Fibroblast of lung (primary cell): ENCODE measurements around the gene GPC6. TPM values are rescaled to one million over a fixed set of nuclear protein-coding genes. Genes with fewer than 3 reads are reported as not detected.

Experiments used
- DNase-seq, 2 donors: peaks; one replicate each; pipeline versions ENCODE4 v3.0.0 to v3.0.0-alpha.2; 2010; ENCODE audit warnings: low read depth in 2 of 2
- H2AFZ ChIP-seq: 2 replicates; pipeline ENCODE4 v1.5.1; 2012; ENCODE audit warnings: low read length, control low read depth, inconsistent platforms
- H3K27ac ChIP-seq: 2 replicates; pipeline ENCODE4 v1.5.1; 2011; ENCODE audit warnings: low read length, control low read depth; ENCODE audit not compliant: insufficient read depth
- H3K27me3 ChIP-seq: 2 replicates; pipeline ENCODE4 v1.5.1; 2011; ENCODE audit warnings: mild to moderate bottlenecking, low read length; ENCODE audit not compliant: control insufficient read depth, insufficient read depth
- H3K36me3 ChIP-seq: 2 replicates; pipeline ENCODE4 v1.5.1; 2011; ENCODE audit warnings: low read length; ENCODE audit not compliant: control insufficient read depth, insufficient read depth
- H3K4me1 ChIP-seq: 2 replicates; pipeline ENCODE4 v1.5.1; 2011; ENCODE audit warnings: low read length; ENCODE audit not compliant: control insufficient read depth, insufficient read depth; ENCODE audit errors: extremely low read depth
- H3K4me2 ChIP-seq: 2 replicates; pipeline ENCODE4 v1.5.1; 2011; ENCODE audit warnings: low read length, control low read depth; ENCODE audit not compliant: insufficient read depth; ENCODE audit errors: extremely low read depth
- H3K4me3 ChIP-seq, 4 experiments: fragments of 200-600 bp in 1 of 4; sonication (generic) in 1 of 4; replicated peaks in 1 of 4; 2 replicates each; pipeline ENCODE4 v1.5.1; 2011 to 2016; ENCODE audit warnings: low read length in 4 of 4, low read depth in 3 of 4, mild to moderate bottlenecking in 3 of 4, control low read depth in 2 of 4, inconsistent platforms in 1 of 4, mixed read lengths in 1 of 4; ENCODE audit not compliant: insufficient read depth in 1 of 4; ENCODE audit errors: control extremely low read depth in 1 of 4
- H3K79me2 ChIP-seq: 2 replicates; pipeline ENCODE4 v1.5.1; 2012; ENCODE audit warnings: mild to moderate bottlenecking, low read length, inconsistent platforms; ENCODE audit not compliant: control insufficient read depth, insufficient read depth
- H3K9ac ChIP-seq: 2 replicates; pipeline ENCODE4 v1.5.1; 2011; ENCODE audit warnings: mild to moderate bottlenecking, low read length, control low read depth; ENCODE audit not compliant: insufficient read depth
- H3K9me3 ChIP-seq: 2 replicates; pipeline ENCODE4 v1.5.1; 2012; ENCODE audit warnings: low read depth, low read length; ENCODE audit not compliant: control insufficient read depth, insufficient read depth
- H4K20me1 ChIP-seq: 2 replicates; pipeline ENCODE4 v1.5.1; 2011; ENCODE audit warnings: low read length; ENCODE audit not compliant: control insufficient read depth, insufficient read depth; ENCODE audit errors: extremely low read depth
- EZH2 ChIP-seq: IDR thresholded peaks from 2 replicates; pipeline ENCODE4 v1.5.1; 2012; ENCODE audit warnings: low read length, control low read depth, mild to moderate bottlenecking; ENCODE audit errors: missing control alignments
- polyA plus RNA-seq, 2 donors: library from polyadenylated mRNA; depleted of rRNA in 1 of 2; stranded (reverse) in 1 of 2; unstranded in 1 of 2; fragments of >200 nt; gene quantifications; 2 replicates each; pipeline ENCODE4 v1.2.1, GENCODE V29; 2011 to 2012; ENCODE audit warnings: missing spikeins in 1 of 2
- total RNA-seq: library from RNA; depleted of rRNA; stranded (reverse); fragments of >200 nt; gene quantifications from 2 replicates; pipeline ENCODE4 v1.2.1, GENCODE V29; 2014
- TF ChIP-seq, protein P1 (sequence below), 2 donors: IDR thresholded peaks in 1 of 2; conservative IDR thresholded peaks in 1 of 2; 1 replicate in 1 of 2; 2 replicates in 1 of 2; pipeline ENCODE4 v1.5.1; 2011 to 2012; ENCODE audit warnings: low read length in 2 of 2, control low read depth in 1 of 2, inconsistent platforms in 1 of 2, low read depth in 1 of 2, mild to moderate bottlenecking in 1 of 2

The GPC6 gene
- total and polyA plus RNA-seq, 2 donors (not counting 1 experiment from before 2014, with no cell fraction given), result 11.2 to 33.7 TPM

DNA sequence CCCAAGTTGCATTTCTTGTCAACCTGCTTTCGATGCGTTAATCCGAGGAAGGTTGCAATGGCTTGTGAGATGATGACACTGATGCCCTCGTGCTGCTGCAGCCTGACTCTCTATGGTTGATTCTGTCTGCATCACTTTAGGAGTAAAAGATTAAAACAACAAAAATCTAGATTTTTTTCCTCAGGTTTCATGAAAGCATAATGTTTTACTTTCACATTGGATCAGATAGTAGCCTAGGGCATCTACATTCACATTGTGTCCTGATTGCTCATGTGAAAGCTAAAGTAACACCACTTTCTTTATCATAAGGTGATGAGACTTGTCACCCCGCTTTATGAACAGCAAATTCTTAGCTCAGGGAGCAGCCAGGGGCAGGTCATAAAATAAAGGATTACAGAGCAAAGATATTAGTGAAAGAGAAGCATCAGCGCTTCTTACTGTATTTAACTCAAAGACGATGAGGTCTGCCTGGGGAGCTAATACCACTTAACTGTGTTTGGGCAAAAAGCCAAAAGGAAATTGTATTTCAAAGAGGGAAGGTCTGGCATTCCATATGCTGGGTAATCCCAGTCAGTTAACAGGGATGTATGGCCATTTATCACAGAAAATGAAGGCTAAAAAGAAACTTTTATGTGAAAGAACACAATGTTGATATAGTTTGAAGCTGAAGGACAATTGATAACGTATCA lies 270.5 kb downstream of the GPC6 start:
- no peaks in the 10 kb centered on the region for H3K36me3 ChIP-seq
- no peak overlapping the region for H3K9ac ChIP-seq
- peak in 1 of 2 donors; percentile 34 for DNase-seq
- no peaks in the 10 kb centered on the region for H3K79me2 ChIP-seq
- H4K20me1 ChIP-seq, result no peaks in the 10 kb centered on the region
- H3K4me3 ChIP-seq, result peak overlapping the region in 1 of 4 experiments; percentile 23
- TF ChIP-seq EZH2, result no peak
- TF ChIP-seq, protein P1, sequence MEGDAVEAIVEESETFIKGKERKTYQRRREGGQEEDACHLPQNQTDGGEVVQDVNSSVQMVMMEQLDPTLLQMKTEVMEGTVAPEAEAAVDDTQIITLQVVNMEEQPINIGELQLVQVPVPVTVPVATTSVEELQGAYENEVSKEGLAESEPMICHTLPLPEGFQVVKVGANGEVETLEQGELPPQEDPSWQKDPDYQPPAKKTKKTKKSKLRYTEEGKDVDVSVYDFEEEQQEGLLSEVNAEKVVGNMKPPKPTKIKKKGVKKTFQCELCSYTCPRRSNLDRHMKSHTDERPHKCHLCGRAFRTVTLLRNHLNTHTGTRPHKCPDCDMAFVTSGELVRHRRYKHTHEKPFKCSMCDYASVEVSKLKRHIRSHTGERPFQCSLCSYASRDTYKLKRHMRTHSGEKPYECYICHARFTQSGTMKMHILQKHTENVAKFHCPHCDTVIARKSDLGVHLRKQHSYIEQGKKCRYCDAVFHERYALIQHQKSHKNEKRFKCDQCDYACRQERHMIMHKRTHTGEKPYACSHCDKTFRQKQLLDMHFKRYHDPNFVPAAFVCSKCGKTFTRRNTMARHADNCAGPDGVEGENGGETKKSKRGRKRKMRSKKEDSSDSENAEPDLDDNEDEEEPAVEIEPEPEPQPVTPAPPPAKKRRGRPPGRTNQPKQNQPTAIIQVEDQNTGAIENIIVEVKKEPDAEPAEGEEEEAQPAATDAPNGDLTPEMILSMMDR (conservative IDR thresholded peaks at IDR 0.05 in 1 of 2, IDR thresholded peaks at IDR 0.05 in 1 of 2; ENCODE audit: low read depth in 1 of 2, low read length in 2 of 2), result no peak
- H3K27ac ChIP-seq, result no peak overlapping the region
- H2AFZ ChIP-seq, result no peak overlapping the region
- no peaks in the 10 kb centered on the region for H3K4me1 ChIP-seq
- no peaks in the 10 kb centered on the region for H3K9me3 ChIP-seq
- no peak overlapping the region for H3K4me2 ChIP-seq
- no peaks in the 10 kb centered on the region for H3K27me3 ChIP-seq

DNA sequence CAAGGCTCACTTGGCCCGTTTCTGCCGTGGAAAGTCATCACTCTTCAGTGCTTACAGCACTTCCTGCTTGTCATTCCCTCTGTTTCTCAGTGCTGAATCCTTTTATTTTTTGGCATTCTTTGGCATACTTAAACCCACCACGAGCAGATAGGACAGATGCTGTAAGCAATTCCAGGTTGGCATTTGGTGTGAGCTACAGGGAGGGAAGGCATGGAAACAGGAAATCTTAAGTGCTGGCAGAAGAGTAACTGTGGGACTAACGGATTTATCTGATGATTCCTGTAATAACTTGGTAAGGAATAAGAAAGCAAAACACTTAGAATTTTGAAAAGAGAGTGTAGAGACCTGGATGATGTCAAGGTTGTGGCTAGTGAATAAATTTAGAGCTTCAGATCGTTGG lies 273.4 kb downstream of the GPC6 start:
- peak overlapping the region; percentile 10 for H2AFZ ChIP-seq
- peak in 1 of 2 donors; percentile 38 for DNase-seq
- H3K4me2 ChIP-seq, result no peak overlapping the region

GRCh38 chr13:93502071-93502470 lies 275.5 kb downstream of the GPC6 start:
- no peaks in the 10 kb centered on the region for H4K20me1 ChIP-seq
- no peaks in the 10 kb centered on the region for H3K4me1 ChIP-seq
- H3K9ac ChIP-seq, result no peak overlapping the region
- no peaks in the 10 kb centered on the region for H3K9me3 ChIP-seq
- no peaks in the 10 kb centered on the region for H3K27me3 ChIP-seq
- no peak overlapping the region for H3K27ac ChIP-seq
- H3K36me3 ChIP-seq, result no peaks in the 10 kb centered on the region
- H3K4me2 ChIP-seq, result no peak overlapping the region
- TF ChIP-seq EZH2, result no peak
- no peak overlapping the region for H3K4me3 ChIP-seq
- H2AFZ ChIP-seq, result no peak overlapping the region
- H3K79me2 ChIP-seq, result no peaks in the 10 kb centered on the region
- DNase-seq, result no peak

More for the DNA sequence above, 273.4 kb downstream of the GPC6 start:
- no peaks in the 10 kb centered on the region for H4K20me1 ChIP-seq
- H3K4me3 ChIP-seq, result no peak overlapping the region
- H3K4me1 ChIP-seq, result no peaks in the 10 kb centered on the region
- no peak overlapping the region for H3K27ac ChIP-seq
- no peaks in the 10 kb centered on the region for H3K9me3 ChIP-seq
- TF ChIP-seq, protein P1 (conservative IDR thresholded peaks at IDR 0.05 in 1 of 2, IDR thresholded peaks at IDR 0.05 in 1 of 2; ENCODE audit: low read depth in 1 of 2, low read length in 2 of 2), result no peak
- TF ChIP-seq EZH2, result no peak
- H3K9ac ChIP-seq, result no peak overlapping the region
- H3K27me3 ChIP-seq, result no peaks in the 10 kb centered on the region
- no peaks in the 10 kb centered on the region for H3K79me2 ChIP-seq
- H3K36me3 ChIP-seq, result no peaks in the 10 kb centered on the region
